Activated CD8-positive, alpha-beta memory T cell treated with anti-CD3 and anti-CD28 coated beads for 24 hours (primary cell): ENCODE measurements around the gene FRY.

Source experiments
- DNase-seq: peaks from one replicate; pipeline ENCODE4 v3.0.0-alpha.2; 2020

The FRY gene

DNA sequence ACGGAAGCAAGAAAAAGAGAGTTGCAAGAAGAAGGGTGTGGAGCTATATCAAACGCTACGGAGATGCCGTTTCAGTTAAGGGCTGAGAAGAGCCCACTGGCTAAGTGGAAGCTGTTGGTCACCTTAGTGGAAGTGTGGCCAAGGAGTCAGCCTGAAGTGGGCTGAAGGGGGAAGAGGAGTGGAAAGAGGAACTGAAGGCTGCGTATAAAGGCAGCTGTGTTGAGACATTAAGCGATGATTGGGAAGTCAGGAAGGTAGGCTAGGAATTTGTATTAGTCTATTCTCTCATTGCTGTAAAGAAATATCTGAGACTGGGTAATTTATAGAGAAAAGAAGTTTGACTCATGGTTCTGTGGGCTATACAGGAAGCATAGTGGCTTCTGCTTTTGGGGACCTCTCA is 14.1 kb upstream of the FRY start:
- no peak for DNase-seq

GRCh38 chr13:32019612-32020233 is 11.9 kb upstream of the FRY start:
- no peak for DNase-seq

- DNase-seq = no peak
Observed at GRCh38 chr13:32021785-32022184, 9.8 kb upstream of the FRY start.

GRCh38 chr13:32022311-32022710 is 9.3 kb upstream of the FRY start:
- DNase-seq = no peak

GRCh38 chr13:32023096-32023495 is 8.5 kb upstream of the FRY start:
- DNase-seq = no peak

GRCh38 chr13:32023698-32024097 is 7.9 kb upstream of the FRY start:
- no peak for DNase-seq

DNA sequence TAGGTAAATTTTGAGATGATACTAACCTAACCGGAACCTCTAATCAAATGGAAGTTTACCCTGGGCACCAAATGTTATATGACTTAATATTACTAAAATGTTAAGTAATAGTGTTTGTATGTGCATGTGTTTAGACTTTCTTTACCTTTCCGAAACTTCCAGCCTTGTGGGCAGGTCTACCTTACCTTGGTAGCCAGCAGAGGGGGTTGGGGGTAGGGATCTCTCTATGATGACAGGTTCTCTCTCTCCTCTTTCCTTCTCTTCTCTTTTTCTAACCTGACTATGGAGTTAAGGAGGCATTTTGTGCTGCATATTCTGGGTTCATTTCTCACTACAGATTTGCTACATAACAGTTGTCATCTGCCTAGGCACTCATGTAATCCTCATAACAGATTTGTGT is 6.8 kb upstream of the FRY start:
- no peak for DNase-seq

DNA sequence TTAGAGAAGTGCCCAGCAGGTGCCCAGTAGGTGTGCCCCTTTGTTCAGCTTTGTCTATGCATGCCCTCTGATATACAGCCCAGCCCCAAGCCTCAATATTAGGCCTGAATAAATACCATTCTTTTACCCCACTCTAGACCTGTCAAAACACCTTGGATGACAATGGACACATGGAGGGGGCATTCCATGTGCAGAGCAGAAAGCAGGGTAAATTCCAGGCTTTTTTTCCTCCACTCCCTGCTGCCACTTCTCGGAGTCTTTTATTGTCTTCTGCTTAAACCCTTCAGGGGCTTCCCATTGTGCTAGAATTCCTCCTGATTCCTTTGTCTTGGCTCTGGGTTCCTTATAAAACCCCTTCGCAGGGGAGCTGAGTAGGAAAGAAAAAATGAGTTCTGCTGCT is 5.8 kb upstream of the FRY start:
- no peak for DNase-seq

GRCh38 chr13:32026623-32027022 is 5.0 kb upstream of the FRY start:
- DNase-seq = no peak

- no peak for DNase-seq
Observed at GRCh38 chr13:32028711-32029110, 2.9 kb upstream of the FRY start.

DNA sequence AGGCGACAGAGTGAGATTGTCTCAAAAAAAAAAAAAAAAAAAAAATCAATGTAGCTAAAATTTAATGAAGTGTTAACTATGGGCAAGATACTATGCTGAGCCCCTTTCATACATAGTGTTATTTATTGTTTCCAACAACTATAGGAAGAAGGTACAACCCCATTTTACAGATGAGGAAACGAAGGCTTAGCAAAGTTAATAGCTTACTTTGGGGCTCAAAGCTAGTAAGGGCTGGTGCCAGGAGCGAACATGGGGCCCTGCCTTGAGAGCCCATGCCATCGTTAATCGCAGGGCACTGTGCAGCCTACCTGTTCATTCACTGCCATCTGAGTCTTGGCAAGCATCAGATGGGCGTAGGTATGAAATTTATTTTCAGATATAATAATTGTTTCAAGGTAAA is 1.9 kb upstream of the FRY start:
- DNase-seq = no peak

- DNase-seq = no peak
Observed at GRCh38 chr13:32031815-32032370, 319 bp downstream of the FRY start.

DNA sequence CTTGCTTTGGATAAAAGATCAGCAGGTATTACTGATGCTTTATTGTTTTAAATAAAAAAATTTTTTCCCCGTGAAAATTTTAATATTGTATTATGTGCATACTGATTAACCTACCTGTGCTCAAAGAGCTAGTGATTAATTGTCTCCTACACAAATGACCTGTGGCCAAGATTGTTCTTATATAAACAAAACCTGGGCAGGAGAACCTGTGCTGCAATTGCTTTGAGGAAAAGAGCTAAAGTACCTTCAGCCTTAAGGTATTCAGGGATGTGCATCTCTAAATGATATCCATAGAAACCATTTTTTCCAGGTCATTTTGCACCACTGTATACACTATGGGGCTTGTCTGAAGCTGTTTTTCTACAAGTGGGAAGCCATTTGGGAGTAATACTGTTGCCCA is 1.2 kb downstream of the FRY start:
- DNase-seq = no peak

GRCh38 chr13:32033744-32034143 is 2.2 kb downstream of the FRY start:
- no peak for DNase-seq

GRCh38 chr13:32035716-32036115 is 4.1 kb downstream of the FRY start:
- no peak for DNase-seq

GRCh38 chr13:32036126-32036695 is 4.6 kb downstream of the FRY start:
- no peak for DNase-seq

DNA sequence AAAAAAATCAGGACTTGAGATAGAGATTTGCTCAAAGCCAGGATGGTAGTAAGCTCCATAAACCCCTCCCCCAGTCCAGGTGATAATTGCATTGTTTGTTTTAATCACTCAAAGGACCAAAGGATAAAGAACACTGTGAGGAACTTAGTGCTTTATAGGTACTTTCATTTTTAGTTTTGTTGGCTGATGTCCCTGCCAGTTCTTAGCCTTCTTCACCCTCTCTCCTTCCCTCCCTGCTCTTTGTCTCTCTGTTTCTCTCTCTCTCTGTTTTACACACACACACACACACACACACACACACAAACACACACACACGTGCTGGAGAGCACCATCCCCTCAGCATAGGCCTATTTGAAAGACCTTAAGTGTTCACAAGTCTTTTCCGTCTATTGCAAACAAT is 5.2 kb downstream of the FRY start:
- DNase-seq = no peak

DNA sequence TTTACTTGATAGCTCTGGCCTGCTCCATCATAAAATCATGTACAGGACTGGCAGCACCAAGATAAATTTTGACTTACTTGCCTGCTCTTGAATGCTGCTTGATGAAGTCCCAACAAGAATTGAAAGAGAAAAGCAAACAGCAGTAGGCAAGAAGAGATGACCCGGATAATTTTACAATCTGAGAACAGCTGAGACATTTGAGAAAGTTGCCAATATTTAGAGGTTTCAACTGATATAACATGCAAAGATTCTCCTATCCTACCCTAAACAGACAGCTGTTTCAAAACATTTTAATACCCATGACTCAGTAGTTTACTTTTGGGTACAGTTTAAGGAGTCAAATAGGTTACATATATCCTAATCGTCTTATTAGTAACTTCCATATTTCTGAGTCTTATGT is 5.9 kb downstream of the FRY start:
- no peak for DNase-seq

DNA sequence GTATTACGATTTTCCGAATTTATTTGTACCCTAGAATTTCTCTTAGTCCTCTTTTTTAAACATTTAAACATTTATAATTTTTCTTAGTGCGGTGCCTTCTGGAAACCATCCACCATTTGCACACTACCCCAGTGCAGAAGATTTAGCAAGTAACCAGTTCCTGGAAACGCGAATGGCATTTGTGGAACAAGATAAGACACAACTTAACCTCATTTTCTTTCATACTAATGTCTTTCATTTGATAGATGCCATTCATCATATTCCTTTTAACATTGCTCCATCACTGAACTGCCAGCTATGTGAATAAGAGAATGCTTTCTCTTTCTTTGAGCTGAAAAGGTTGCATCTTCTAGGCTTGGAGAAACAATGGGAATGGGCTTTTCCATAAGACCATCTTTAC is 6.8 kb downstream of the FRY start:
- DNase-seq = no peak

DNA sequence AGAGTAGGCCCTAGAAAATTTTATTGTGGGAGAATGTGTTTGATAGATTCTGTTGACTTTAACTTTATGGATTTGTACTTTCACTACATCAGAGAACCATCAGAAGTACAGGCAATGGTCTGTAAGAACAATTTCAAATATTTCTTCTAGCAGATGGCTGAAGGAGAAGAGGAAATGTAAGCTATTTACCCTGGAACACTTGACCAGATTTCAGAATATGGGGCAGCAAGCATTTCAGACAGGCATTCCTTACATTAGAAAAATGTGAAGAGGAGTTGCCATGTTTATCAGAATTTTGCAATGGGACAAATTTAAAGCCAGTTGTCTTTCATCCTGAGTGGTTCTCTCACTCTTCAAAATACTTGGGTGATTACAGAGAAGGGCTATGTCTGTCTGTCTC is 7.5 kb downstream of the FRY start:
- DNase-seq = no peak

GRCh38 chr13:32039528-32039927 is 8.0 kb downstream of the FRY start:
- no peak for DNase-seq

DNA sequence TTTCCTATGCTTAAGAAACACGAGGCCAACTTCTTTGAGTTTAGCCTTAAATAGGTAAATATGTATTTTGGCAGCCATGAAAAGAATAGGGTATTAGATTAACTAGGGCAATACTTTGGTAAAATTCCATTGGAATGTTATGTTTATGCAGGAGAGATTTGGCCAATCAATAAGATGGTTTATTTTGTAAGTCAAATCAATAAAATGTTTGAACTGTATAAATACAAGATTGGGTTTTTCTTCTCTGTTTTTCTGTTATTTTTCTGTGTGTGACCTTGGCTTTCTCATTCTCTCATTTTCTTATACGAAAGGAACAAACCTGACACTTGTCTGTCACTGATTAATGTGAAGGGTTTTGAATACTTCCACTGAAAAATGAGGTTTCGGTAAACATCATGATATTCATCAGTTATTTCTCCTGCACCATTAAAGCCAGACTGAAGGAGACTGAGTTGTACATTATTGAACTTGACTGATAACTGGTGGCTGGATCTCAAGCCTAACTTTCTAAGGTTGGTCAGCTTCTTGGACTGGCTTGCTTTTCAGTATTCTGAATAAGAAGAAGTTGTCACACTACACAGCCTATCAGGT is 8.6 kb downstream of the FRY start:
- DNase-seq = no peak

DNA sequence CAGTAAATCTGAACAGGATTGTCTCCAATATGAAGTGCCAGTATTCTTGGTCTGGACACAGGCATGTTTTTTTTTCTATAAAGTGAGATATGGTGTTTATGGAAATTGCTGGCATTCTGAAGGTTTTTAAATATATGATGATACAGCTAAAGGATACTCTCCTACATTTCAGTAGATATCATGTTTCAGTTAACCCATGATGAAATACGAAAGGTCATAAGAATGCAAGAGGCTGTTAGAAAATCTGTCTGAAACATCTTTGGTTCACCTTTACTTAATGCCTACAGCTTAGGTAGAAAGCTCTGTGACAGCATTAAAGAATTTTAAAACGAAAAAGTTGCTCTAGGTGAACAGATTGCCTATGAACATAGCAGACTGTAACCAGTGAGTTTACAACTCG is 9.1 kb downstream of the FRY start:
- no peak for DNase-seq

- no peak for DNase-seq
Observed at GRCh38 chr13:32041429-32041828, 9.9 kb downstream of the FRY start.

DNA sequence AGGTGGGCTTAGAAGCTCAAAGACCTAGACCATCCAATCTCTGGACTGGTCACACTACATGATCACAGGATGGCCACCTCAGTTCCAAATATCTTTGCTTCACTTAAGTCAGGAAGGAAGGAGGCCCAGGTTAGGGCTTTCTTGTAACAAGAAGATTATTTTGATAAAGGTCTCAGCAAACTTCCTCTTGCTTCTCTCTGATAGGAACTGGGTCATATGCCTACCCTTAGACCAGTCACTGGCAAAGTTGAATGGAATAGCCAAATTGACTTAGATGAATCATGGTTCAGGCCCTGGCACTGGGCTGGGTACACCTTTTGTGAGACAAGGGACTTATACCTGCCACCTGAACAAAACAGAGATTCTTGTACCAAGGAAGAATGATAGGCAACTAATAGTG is 11.0 kb downstream of the FRY start:
- no peak for DNase-seq
